GM12874 (cell line): ENCODE results near the gene PRKN.

Experiments
- TF ChIP-seq, protein P1 (sequence below): IDR thresholded peaks from 2 replicates; pipeline ENCODE4 v1.5.1; 2011; ENCODE audit warnings: low read depth, mild to moderate bottlenecking, control low read depth, low read length, moderate library complexity; ENCODE audit not compliant: insufficient read depth

PRKN gene

DNA sequence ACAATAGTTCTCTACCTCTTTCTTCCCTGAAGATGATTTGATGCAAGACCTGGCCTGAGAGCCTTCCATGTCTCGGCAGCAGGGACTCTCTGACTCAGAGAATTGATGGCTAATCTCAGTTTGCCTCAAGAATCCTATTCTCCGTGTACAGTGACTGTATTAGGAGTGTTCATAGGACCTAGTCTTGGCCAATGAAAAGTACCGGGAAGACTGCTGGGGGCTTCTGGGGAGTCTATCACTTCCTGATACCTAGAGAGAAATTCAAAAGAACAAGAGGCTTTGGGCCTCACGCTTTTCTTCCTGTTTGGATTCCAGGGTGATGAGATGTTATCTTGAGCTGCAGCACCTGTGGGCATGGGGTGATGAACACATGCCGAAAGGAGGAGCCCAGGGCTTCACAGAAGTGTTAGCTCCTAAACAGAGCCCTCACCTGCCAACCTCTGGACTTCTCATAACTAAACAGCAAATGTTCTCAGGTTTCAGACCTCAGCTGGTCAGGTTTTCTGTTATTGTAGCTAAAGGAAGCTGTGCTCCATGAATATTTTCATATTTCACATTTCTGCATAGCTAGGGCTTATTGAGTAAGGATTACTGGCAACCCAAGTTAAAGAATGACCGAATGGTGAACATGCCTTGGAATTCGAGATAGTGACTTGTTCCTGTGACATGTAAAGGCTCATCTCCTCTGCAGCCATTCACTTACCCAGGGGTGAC lies 1130.6 kb downstream of the PRKN start:
- TF ChIP-seq, protein P1, sequence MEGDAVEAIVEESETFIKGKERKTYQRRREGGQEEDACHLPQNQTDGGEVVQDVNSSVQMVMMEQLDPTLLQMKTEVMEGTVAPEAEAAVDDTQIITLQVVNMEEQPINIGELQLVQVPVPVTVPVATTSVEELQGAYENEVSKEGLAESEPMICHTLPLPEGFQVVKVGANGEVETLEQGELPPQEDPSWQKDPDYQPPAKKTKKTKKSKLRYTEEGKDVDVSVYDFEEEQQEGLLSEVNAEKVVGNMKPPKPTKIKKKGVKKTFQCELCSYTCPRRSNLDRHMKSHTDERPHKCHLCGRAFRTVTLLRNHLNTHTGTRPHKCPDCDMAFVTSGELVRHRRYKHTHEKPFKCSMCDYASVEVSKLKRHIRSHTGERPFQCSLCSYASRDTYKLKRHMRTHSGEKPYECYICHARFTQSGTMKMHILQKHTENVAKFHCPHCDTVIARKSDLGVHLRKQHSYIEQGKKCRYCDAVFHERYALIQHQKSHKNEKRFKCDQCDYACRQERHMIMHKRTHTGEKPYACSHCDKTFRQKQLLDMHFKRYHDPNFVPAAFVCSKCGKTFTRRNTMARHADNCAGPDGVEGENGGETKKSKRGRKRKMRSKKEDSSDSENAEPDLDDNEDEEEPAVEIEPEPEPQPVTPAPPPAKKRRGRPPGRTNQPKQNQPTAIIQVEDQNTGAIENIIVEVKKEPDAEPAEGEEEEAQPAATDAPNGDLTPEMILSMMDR = no peak

DNA sequence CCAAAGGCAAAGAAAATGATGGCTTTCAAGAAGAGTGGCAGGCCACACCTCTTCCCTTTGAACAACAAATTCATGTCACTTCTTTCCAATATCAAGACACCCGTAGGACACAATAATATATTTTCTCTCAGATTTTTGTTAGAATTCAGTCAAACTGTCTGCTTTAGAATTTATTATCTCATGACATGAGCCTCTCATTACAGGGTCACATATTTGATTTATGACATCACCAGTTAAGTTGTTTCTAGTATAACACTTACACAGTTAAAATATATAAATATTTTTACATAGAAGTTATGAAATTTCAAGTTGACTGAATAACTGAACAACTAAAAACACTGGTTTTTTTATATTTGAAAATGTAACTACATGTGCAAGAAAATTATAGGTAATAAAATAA lies 1133.2 kb downstream of the PRKN start:
- TF ChIP-seq, protein P1 = no peak

GRCh38 chr6:161590961-161591627 lies 1136.5 kb downstream of the PRKN start:
- TF ChIP-seq, protein P1 = no peak

- TF ChIP-seq, protein P1 = no peak
Measured at GRCh38 chr6:161586887-161587286, 1140.7 kb downstream of the PRKN start.

DNA sequence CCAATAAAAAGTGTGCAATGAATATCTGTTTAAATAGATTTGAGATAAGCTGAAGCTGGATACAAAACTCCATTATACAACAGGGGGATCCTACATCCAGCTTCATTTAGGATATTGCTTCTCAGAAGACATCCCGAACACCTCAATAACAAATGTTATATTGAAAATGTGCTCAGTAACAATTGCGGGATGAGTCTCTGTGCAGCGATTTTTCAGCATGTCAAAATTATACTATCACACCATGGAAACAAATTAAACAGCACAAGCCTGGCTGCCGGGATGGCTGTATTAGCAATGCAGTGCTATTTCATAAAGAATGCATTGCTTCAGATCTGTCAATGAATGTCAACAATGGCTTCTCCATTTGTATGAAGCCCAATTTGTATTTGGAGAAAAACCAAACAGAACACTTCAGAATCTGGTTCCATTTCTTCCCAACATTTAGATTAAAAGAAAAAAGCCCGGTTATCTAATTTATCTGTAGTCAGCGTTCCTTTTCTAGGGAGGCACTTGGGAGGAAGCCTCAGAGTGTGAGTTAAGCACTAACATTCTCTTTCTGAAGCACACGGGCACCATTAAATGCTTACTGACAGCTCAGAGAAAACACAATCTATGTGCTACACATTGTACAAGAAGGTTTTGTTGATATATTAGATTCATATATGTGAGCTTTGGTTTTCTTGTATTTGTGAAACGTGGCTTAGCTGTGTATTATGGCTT lies 1142.8 kb downstream of the PRKN start:
- TF ChIP-seq, protein P1 = no peak

- TF ChIP-seq, protein P1 = no peak
Measured at GRCh38 chr6:161584051-161584450, 1143.5 kb downstream of the PRKN start.

DNA sequence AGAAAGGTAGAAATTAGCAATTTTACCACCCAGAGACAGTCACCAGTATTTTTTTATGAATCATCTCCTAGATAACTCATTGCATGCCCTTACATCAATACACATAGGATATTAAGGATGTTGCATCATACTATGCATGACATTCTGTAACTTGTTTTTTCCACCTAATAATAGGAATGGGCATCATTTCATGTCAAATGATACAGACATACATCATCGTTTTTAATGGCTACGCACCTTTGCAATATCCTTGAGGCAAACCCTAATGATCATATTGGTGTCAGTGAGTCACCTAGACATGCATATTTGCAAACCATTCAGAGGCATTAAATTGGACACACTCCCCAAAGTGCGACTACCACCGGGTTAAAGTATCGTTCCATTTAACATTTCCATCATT lies 1144.0 kb downstream of the PRKN start:
- TF ChIP-seq, protein P1 = no peak
